ENCODE results near the gene ALG14.

The ALG14 gene

GRCh38 chr1:94927405-94928175 lies 145.2 kb downstream of the ALG14 start:
- peak; percentile 27 for DNase-seq (ENCODE audit: low spot score)

GRCh38 chr1:94926915-94927404 lies 145.8 kb downstream of the ALG14 start, which contains the start of gene CNN3:
TSS of gene CNN3 (minus strand) at chr1:94927110. CDS start at chr1:94926894, 216 bp downstream.
- DNase-seq (ENCODE audit: low spot score): peak; percentile 98

- peak; percentile 79 for DNase-seq (ENCODE audit: low spot score)
These were observed 146.4 kb downstream of the ALG14 start for GRCh38 chr1:94926126-94926914.

- DNase-seq (ENCODE audit: low spot score): peak; percentile 88
These were observed 147.1 kb downstream of the ALG14 start for GRCh38 chr1:94925561-94926125.

GRCh38 chr1:94925004-94925403 lies 147.7 kb downstream of the ALG14 start:
- no peak for DNase-seq (ENCODE audit: low spot score)
